AG10803 (cell line): Measurements from ENCODE around the gene GSTA4.

Source experiments
- DNase-seq: peaks from one replicate; pipeline ENCODE4 v3.0.0; 2010; ENCODE audit warnings: low read depth
- H3K4me3 ChIP-seq: 2 replicates; pipeline ENCODE4 v1.5.1; 2011; ENCODE audit warnings: mild to moderate bottlenecking, low read length, control low read depth
- TF ChIP-seq, protein P1 (sequence below): conservative IDR thresholded peaks from 2 replicates; pipeline ENCODE4 v1.5.1; 2011; ENCODE audit warnings: mild to moderate bottlenecking, low read length, control low read depth, inconsistent platforms

The GSTA4 gene

DNA sequence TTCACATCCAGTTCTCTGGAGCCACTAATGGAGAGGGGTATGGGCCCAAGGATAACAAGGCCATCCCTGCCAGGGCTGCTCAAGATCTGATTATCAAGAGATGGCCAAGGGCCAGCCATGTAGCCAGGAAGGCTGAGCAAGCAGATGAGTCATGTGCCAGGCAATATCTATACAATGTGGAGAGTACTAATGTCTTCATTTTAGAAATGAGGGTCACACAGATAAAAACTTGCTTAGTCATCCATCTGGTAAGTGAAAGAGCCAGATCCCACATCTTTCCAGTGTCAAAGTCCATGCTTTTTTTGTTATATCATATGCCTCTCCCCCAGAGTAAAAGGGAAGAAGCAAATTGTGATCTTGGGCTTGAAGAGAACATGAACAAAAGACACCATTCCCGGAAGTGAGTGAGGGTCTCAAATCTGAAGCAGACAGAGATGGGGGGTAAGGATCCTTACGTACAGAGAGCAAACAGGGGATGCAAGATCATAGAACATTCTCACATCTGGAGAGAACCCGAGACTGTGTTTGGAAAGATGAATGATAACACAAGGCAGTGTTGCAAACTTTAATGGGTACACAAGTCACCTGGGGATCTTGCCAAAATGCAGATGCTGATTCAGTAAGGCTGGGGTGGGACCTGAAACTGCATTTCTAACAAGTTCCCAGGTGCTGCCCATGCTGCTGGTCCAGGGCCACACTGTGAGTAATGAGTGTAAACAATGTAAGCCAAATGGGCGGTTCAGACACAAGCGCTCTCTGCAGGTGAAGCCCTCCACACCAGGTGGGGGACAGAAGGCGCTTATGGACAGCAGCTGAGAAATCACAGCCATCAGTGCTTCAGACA, 65.5 kb downstream of the GSTA4 start:
- peak; percentile 85 for DNase-seq
- no peak overlapping the region for H3K4me3 ChIP-seq
- TF ChIP-seq, protein P1, sequence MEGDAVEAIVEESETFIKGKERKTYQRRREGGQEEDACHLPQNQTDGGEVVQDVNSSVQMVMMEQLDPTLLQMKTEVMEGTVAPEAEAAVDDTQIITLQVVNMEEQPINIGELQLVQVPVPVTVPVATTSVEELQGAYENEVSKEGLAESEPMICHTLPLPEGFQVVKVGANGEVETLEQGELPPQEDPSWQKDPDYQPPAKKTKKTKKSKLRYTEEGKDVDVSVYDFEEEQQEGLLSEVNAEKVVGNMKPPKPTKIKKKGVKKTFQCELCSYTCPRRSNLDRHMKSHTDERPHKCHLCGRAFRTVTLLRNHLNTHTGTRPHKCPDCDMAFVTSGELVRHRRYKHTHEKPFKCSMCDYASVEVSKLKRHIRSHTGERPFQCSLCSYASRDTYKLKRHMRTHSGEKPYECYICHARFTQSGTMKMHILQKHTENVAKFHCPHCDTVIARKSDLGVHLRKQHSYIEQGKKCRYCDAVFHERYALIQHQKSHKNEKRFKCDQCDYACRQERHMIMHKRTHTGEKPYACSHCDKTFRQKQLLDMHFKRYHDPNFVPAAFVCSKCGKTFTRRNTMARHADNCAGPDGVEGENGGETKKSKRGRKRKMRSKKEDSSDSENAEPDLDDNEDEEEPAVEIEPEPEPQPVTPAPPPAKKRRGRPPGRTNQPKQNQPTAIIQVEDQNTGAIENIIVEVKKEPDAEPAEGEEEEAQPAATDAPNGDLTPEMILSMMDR, result no peak
